DND-41 (cell line): ENCODE measurements around the gene SDE2.

Source experiments
- CTCF ChIP-seq: IDR thresholded peaks from 2 replicates; pipeline ENCODE4 v1.5.1; 2012; ENCODE audit warnings: borderline replicate concordance, low read length, moderate library complexity, mild to moderate bottlenecking; ENCODE audit not compliant: poor library complexity, severe bottlenecking; ENCODE audit errors: extremely low read depth
- EZH2 ChIP-seq: IDR thresholded peaks from 3 replicates; pipeline ENCODE4 v1.6.1; 2012; ENCODE audit warnings: borderline replicate concordance, low read depth, mild to moderate bottlenecking, moderate library complexity, low read length, inconsistent platforms; ENCODE audit not compliant: severe bottlenecking

- TF ChIP-seq CTCF (no peak), EZH2 (no peak)
These were observed 7.5 kb upstream of the SDE2 start for GRCh38 chr1:226006686-226007085.
